ENCODE results near the gene CNOT9. TPM values are rescaled to one million over a fixed set of nuclear protein-coding genes. Genes with fewer than 3 reads are reported as not detected.

CNOT9 gene
- total RNA-seq, 1 experiment from 2014 or later, result 65.7 TPM

Other genes with a start within 250 kb of the CNOT9 start
- 0.57 TPM for gene CATIP, start 212.0 kb upstream of the CNOT9 start, total RNA-seq (2021; ENCODE audit: unreplicated experiment)
- 0.42 TPM for gene SLC11A1, start 186.6 kb upstream of the CNOT9 start, total RNA-seq (2021; ENCODE audit: unreplicated experiment)
- gene CTDSP1, start 169.0 kb upstream of the CNOT9 start, total RNA-seq (2021; ENCODE audit: unreplicated experiment), result 90.7 TPM
- gene VIL1, start 149.7 kb upstream of the CNOT9 start, total RNA-seq (2021; ENCODE audit: unreplicated experiment), result 0.49 TPM
- 23.5 TPM for gene USP37, start 488 bp upstream of the CNOT9 start, total RNA-seq (2021; ENCODE audit: unreplicated experiment)
- gene PLCD4, start 39.1 kb downstream of the CNOT9 start, total RNA-seq (2021; ENCODE audit: unreplicated experiment), result 0.64 TPM
- 29.2 TPM for gene ZNF142, start 90.8 kb downstream of the CNOT9 start, total RNA-seq (2021; ENCODE audit: unreplicated experiment)
- 57.4 TPM for gene BCS1L, start 90.8 kb downstream of the CNOT9 start, total RNA-seq (2021; ENCODE audit: unreplicated experiment)
- gene RNF25, start 103.2 kb downstream of the CNOT9 start, total RNA-seq (2021; ENCODE audit: unreplicated experiment), result 23.4 TPM
- 45.5 TPM for gene STK36, start 103.2 kb downstream of the CNOT9 start, total RNA-seq (2021; ENCODE audit: unreplicated experiment)
- gene TTLL4, start 142.0 kb downstream of the CNOT9 start, total RNA-seq (2021; ENCODE audit: unreplicated experiment), result 53.0 TPM
- 1.6 TPM for gene CYP27A1, start 213.3 kb downstream of the CNOT9 start, total RNA-seq (2021; ENCODE audit: unreplicated experiment)